Stimulated activated CD4-positive, alpha-beta T cell treated with anti-CD3 and anti-CD28 coated beads, Interleukin-4, amount 100 ng/mL, for 48 hours (primary cell): ENCODE results near the gene GKAP1.
"Not testable (repeated sequence)": the region's sequence is repeated elsewhere in the genome, so short reads cannot be mapped to it uniquely, and the experiment has no call there.

Source experiments
- DNase-seq, 2 donors: peaks; one replicate each; pipeline ENCODE4 v3.0.0-alpha.2; 2020; ENCODE audit warnings: low read depth in 2 of 2

Gene GKAP1

GRCh38 chr9:83817356-83818278, at the start of gene GKAP1:
Gene GKAP1, minus strand, starts transcription at chr9:83817769. Its CDS starts 11,252 bp downstream, at chr9:83806517.
- peak; percentile 50 to 67 for DNase-seq

GRCh38 chr9:83849895-83850294, 32.3 kb upstream of the GKAP1 start:
- DNase-seq, result not testable (repeated sequence)

GRCh38 chr9:83837070-83837643, 19.6 kb upstream of the GKAP1 start:
- DNase-seq, result not testable (repeated sequence)

- DNase-seq, result not testable (repeated sequence)
Measured at GRCh38 chr9:83830426-83831071, 13.0 kb upstream of the GKAP1 start.

- not testable (repeated sequence) for DNase-seq
Measured at GRCh38 chr9:83824986-83825623, 7.5 kb upstream of the GKAP1 start.

- peak; percentile 3 to 7 for DNase-seq
Measured at GRCh38 chr9:83817011-83817355, 586 bp downstream of the GKAP1 start.

- DNase-seq, result not testable (repeated sequence)
Measured at GRCh38 chr9:83815120-83815519, 2.4 kb downstream of the GKAP1 start.

- DNase-seq, result not testable (repeated sequence)
Measured at GRCh38 chr9:83809213-83809612, 8.4 kb downstream of the GKAP1 start.

GRCh38 chr9:83804454-83804853, 13.1 kb downstream of the GKAP1 start:
- DNase-seq, result not testable (repeated sequence)

- DNase-seq, result not testable (repeated sequence)
Measured at GRCh38 chr9:83803941-83804340, 13.6 kb downstream of the GKAP1 start.

- no peak for DNase-seq
Measured at GRCh38 chr9:83800236-83801033, 17.1 kb downstream of the GKAP1 start.

- DNase-seq, result no peak
Measured at GRCh38 chr9:83794051-83794450, 23.5 kb downstream of the GKAP1 start.

GRCh38 chr9:83792746-83793145, 24.8 kb downstream of the GKAP1 start:
- no peak for DNase-seq

GRCh38 chr9:83778164-83778563, 39.4 kb downstream of the GKAP1 start:
- DNase-seq, result no peak

- DNase-seq, result no peak
Measured at GRCh38 chr9:83775932-83776331, 41.6 kb downstream of the GKAP1 start.

GRCh38 chr9:83772860-83773259, 44.7 kb downstream of the GKAP1 start:
- DNase-seq, result no peak

GRCh38 chr9:83765376-83765775, 52.2 kb downstream of the GKAP1 start:
- DNase-seq, result no peak

- DNase-seq, result no peak
Measured at GRCh38 chr9:83754383-83754977, 63.1 kb downstream of the GKAP1 start.

- DNase-seq, result no peak
Measured at GRCh38 chr9:83749706-83750105, 67.9 kb downstream of the GKAP1 start.

GRCh38 chr9:83744206-83744605, 73.4 kb downstream of the GKAP1 start:
- no peak for DNase-seq

GRCh38 chr9:83733739-83734138, 83.8 kb downstream of the GKAP1 start:
- DNase-seq, result no peak
